CD4-positive, alpha-beta T cell (primary cell): ENCODE data around the gene IGF2R. TPM values are rescaled to one million over a fixed set of nuclear protein-coding genes. Genes with fewer than 3 reads are reported as not detected.

Experiments
- ATAC-seq: fragments of 200-7000 bp; cut with Tn5 transposase; one replicate; pipeline ENCODE4 v1.10.0; 2022; ENCODE audit warnings: mild to moderate bottlenecking; ENCODE audit not compliant: poor library complexity
- CTCF ChIA-PET: fragments of 350-600 bp; sonication (Branson Sonifier 250); formaldehyde crosslinking; loops from one replicate; lab custom pipeline; 2021; ENCODE audit warnings: antibody characterized with exemption, inconsistent platforms; lab: Charles Lee
- POLR2A ChIA-PET: fragments of 350-600 bp; sonication (Branson Sonifier 250); formaldehyde crosslinking; loops from one replicate; lab custom pipeline; 2021; ENCODE audit warnings: antibody characterized with exemption, inconsistent platforms; lab: Charles Lee
- DNase-seq, 14 experiments: peaks; one replicate each; pipeline ENCODE4 v3.0.0-alpha.2; 2013 to 2020; ENCODE audit warnings: mixed read lengths in 2 of 14
- H3K27ac ChIP-seq, 2 donors: one replicate each; pipeline versions ENCODE4 v1.5.1 to v1.7.0; 2013; ENCODE audit warnings: low read length in 2 of 2, low read depth in 1 of 2, mild to moderate bottlenecking in 1 of 2
- H3K27me3 ChIP-seq, 2 experiments: 1 replicate in 1 of 2; 2 replicates in 1 of 2; pipeline versions ENCODE4 v1.6.1 to v1.7.0; 2013; ENCODE audit warnings: low read length in 2 of 2, control low read depth in 1 of 2, mild to moderate bottlenecking in 1 of 2, moderate library complexity in 1 of 2; ENCODE audit not compliant: insufficient read depth in 2 of 2, control insufficient read depth in 1 of 2
- H3K36me3 ChIP-seq: one replicate; pipeline ENCODE4 v1.6.1; 2013; ENCODE audit warnings: low read length, control low read depth; ENCODE audit not compliant: insufficient read depth
- H3K4me1 ChIP-seq: one replicate; pipeline ENCODE4 v1.6.1; 2013; ENCODE audit warnings: low read length, control low read depth; ENCODE audit not compliant: insufficient read depth
- H3K4me3 ChIP-seq: one replicate; pipeline ENCODE4 v1.5.1; 2013; ENCODE audit warnings: mild to moderate bottlenecking, low read length, moderate library complexity
- H3K9me3 ChIP-seq, 2 experiments: 1 replicate in 1 of 2; 2 replicates in 1 of 2; pipeline versions ENCODE4 v1.6.1 to v1.7.0; 2013; ENCODE audit warnings: low read length in 2 of 2, mild to moderate bottlenecking in 2 of 2, control low read depth in 1 of 2, moderate library complexity in 1 of 2; ENCODE audit not compliant: control insufficient read depth in 1 of 2, insufficient read depth in 1 of 2
- H3K27ac Mint-ChIP-seq: one replicate; pipeline ENCODE4 v1.8.0; 2020; ENCODE audit warnings: mixed read lengths
- H3K27me3 Mint-ChIP-seq: one replicate; pipeline ENCODE4 v1.8.0; 2021; ENCODE audit warnings: mixed read lengths
- H3K36me3 Mint-ChIP-seq: one replicate; pipeline ENCODE4 v1.8.0; 2021; ENCODE audit warnings: low read depth, mixed read lengths
- H3K4me1 Mint-ChIP-seq: one replicate; pipeline ENCODE4 v1.8.0; 2021; ENCODE audit warnings: low read depth, mixed read lengths
- H3K4me3 Mint-ChIP-seq: one replicate; pipeline ENCODE4 v1.8.0; 2020; ENCODE audit warnings: mild to moderate bottlenecking, mixed read lengths
- H3K9me3 Mint-ChIP-seq: one replicate; pipeline ENCODE4 v1.8.0; 2020; ENCODE audit warnings: mixed read lengths
- CTCF ChIP-seq: fragments of 200-600 bp; IDR thresholded peaks from one replicate; pipeline ENCODE4 v1.8.0; 2022; ENCODE audit warnings: antibody characterized with exemption, mild to moderate bottlenecking
- intact Hi-C, 2 experiments: fragments of 100-400 bp; cut with DNase I in 1 of 2; cut with micrococcal nuclease in 1 of 2; formaldehyde crosslinking; loops; one replicate each; pipeline versions ENCODE4 v1.15.1 to v1.9.0; 2023 to 2025; cut with DNase I, micrococcal nuclease
- total RNA-seq, 174 experiments: library from RNA in 2 of 174; stranded (reverse) in 2 of 174; gene quantifications; one replicate each; pipeline ENCODE4 v1.2.3 and lab custom pipeline; 2021 to 2026

The IGF2R gene
- total RNA-seq, 2 experiments from 2014 or later, result 43.8 to 46.7 TPM

- ATAC-seq (peak; percentile 33), DNase-seq (peak in 3 of 14 experiments; percentile 50 to 73 (median 51))
- Histone ChIP-seq H3K9me3 (no peaks in the 10 kb centered on the region), H3K4me1 (peaks cover 74% of the 10 kb centered on the region), H3K4me3 (peak overlapping the region; percentile 6), H3K27ac (peak overlapping the region in 1 of 2 donors; percentile 79), H3K36me3 (no peaks in the 10 kb centered on the region), H3K27me3 (no peaks in the 10 kb centered on the region)
- Mint-ChIP-seq H3K36me3 (no peaks in the 10 kb centered on the region), H3K9me3 (no peaks in the 10 kb centered on the region), H3K4me3 (peak overlapping the region; percentile 76), H3K27me3 (no peaks in the 10 kb centered on the region), H3K27ac (peak overlapping the region; percentile 84), H3K4me1 (peaks cover 84% of the 10 kb centered on the region)
- CTCF ChIA-PET, result no interaction called here
- no peak for TF ChIP-seq CTCF
- intact Hi-C loops, result loop anchor here in 1 of 2 experiments (5.0 kb wide), 1 partner anchor 34 kb away; no protein-coding TSS in a partner anchor
- POLR2A ChIA-PET, result interaction anchor here (0.7 to 4.1 kb wide), 11 partner anchors 8 to 289 kb away, joined by 3 to 32 read pairs (median 5); partner anchors contain the start of genes IGF2R, SOD2 and WTAP
Measured at GRCh38 chr6:159982731-159983506, 14.0 kb downstream of the IGF2R start.

GRCh38 chr6:159983641-159984080, 14.8 kb downstream of the IGF2R start:
- H3K4me3 Mint-ChIP-seq, result peak overlapping the region; percentile 7
- H3K27me3 Mint-ChIP-seq, result no peaks in the 10 kb centered on the region
- H3K9me3 ChIP-seq, result no peaks in the 10 kb centered on the region
- ChIA-PET CTCF (no interaction called here), POLR2A (interaction anchor here (0.7 to 4.1 kb wide), 7 partner anchors 10 to 290 kb away, joined by 3 to 32 read pairs (median 4); partner anchors contain the start of genes SOD2 and WTAP)
- H3K9me3 Mint-ChIP-seq, result no peaks in the 10 kb centered on the region
- peak in 1 of 14 experiments; percentile 48 for DNase-seq
- H3K27ac Mint-ChIP-seq, result peak overlapping the region; percentile 84
- H3K36me3 ChIP-seq, result no peaks in the 10 kb centered on the region
- no peak overlapping the region for H3K4me3 ChIP-seq
- TF ChIP-seq CTCF, result no peak
- intact Hi-C loops, result loop anchor here in 1 of 2 experiments (5.0 kb wide), 1 partner anchor 34 kb away; no protein-coding TSS in a partner anchor
- no peaks in the 10 kb centered on the region for H3K36me3 Mint-ChIP-seq
- H3K27ac ChIP-seq, result peak overlapping the region in 1 of 2 donors; percentile 18
- peaks cover 83% of the 10 kb centered on the region for H3K4me1 Mint-ChIP-seq
- ATAC-seq, result no peak
- H3K4me1 ChIP-seq, result peaks cover 69% of the 10 kb centered on the region
- no peaks in the 10 kb centered on the region for H3K27me3 ChIP-seq

- CTCF ChIA-PET, result no interaction called here
- ATAC-seq (no peak), DNase-seq (peak in 2 of 14 experiments; percentile 45 to 66)
- Histone ChIP-seq H3K27me3 (no peaks in the 10 kb centered on the region), H3K4me3 (no peak overlapping the region), H3K36me3 (no peaks in the 10 kb centered on the region), H3K4me1 (peaks cover 69% of the 10 kb centered on the region), H3K9me3 (no peaks in the 10 kb centered on the region), H3K27ac (no peak overlapping the region)
- Mint-ChIP-seq H3K27me3 (no peaks in the 10 kb centered on the region), H3K9me3 (no peaks in the 10 kb centered on the region), H3K36me3 (no peaks in the 10 kb centered on the region), H3K4me1 (peaks cover 82% of the 10 kb centered on the region), H3K27ac (no peak overlapping the region), H3K4me3 (no peak overlapping the region)
- TF ChIP-seq CTCF, result no peak
- POLR2A ChIA-PET, result interaction anchor here (1.3 kb wide), 2 partner anchors 16 to 258 kb away, joined by 4 to 5 read pairs; partner anchors contain the start of gene WTAP
- intact Hi-C loops, result loop anchor here in 1 of 2 experiments (5.0 kb wide), 1 partner anchor 33 kb away; no protein-coding TSS in a partner anchor
Measured at GRCh38 chr6:159984268-159984786, 15.4 kb downstream of the IGF2R start.
